ENCODE measurements around the gene TANK.

TANK gene

GRCh38 chr2:161233858-161234431, 73.7 kb downstream of the TANK start:
- Histone ChIP-seq H4K20me1 (ENCODE audit: insufficient read depth) (no peaks in the 10 kb centered on the region), H3K4me1 (ENCODE audit: low read depth, poor library complexity, severe bottlenecking) (peaks cover 8% of the 10 kb centered on the region), H3K9ac (no peak overlapping the region), H3K36me3 (ENCODE audit: insufficient read depth) (no peaks in the 10 kb centered on the region), H3K27ac (no peak overlapping the region), H3K79me2 (ENCODE audit: insufficient read depth, low read depth) (no peaks in the 10 kb centered on the region), H3K27me3 (ENCODE audit: insufficient read depth, low read depth) (no peaks in the 10 kb centered on the region), H2AFZ (ENCODE audit: low read depth) (no peak overlapping the region), H3K4me2 (no peak overlapping the region), H3K4me3 (IDR thresholded peaks at IDR 0.05; ENCODE audit: insufficient read depth, low read depth, low read length) (no peak overlapping the region)
- no peak for TF ChIP-seq CTCF (conservative IDR thresholded peaks at IDR 0.05; ENCODE audit: low read depth, low read length)

- H3K4me2 ChIP-seq = no peak overlapping the region
- no peak overlapping the region for H3K9ac ChIP-seq
- no peaks in the 10 kb centered on the region for H4K20me1 ChIP-seq (ENCODE audit: insufficient read depth)
- no peak overlapping the region for H3K4me3 ChIP-seq (IDR thresholded peaks at IDR 0.05; ENCODE audit: insufficient read depth, low read depth, low read length)
- H3K36me3 ChIP-seq (ENCODE audit: insufficient read depth) = no peaks in the 10 kb centered on the region
- no peak overlapping the region for H2AFZ ChIP-seq (ENCODE audit: low read depth)
- no peaks in the 10 kb centered on the region for H3K79me2 ChIP-seq (ENCODE audit: insufficient read depth, low read depth)
- TF ChIP-seq CTCF (conservative IDR thresholded peaks at IDR 0.05; ENCODE audit: low read depth, low read length) = no peak
- H3K4me1 ChIP-seq (ENCODE audit: low read depth, poor library complexity, severe bottlenecking) = peaks cover 8% of the 10 kb centered on the region
- H3K27me3 ChIP-seq (ENCODE audit: insufficient read depth, low read depth) = no peaks in the 10 kb centered on the region
- H3K27ac ChIP-seq = no peak overlapping the region
These were observed 74.4 kb downstream of the TANK start for GRCh38 chr2:161234627-161235026.

- Histone ChIP-seq H3K79me2 (ENCODE audit: insufficient read depth, low read depth) (no peaks in the 10 kb centered on the region), H3K9ac (no peak overlapping the region), H3K4me3 (IDR thresholded peaks at IDR 0.05; ENCODE audit: insufficient read depth, low read depth, low read length) (no peak overlapping the region), H3K27me3 (ENCODE audit: insufficient read depth, low read depth) (no peaks in the 10 kb centered on the region), H4K20me1 (ENCODE audit: insufficient read depth) (no peaks in the 10 kb centered on the region), H3K4me1 (ENCODE audit: low read depth, poor library complexity, severe bottlenecking) (peaks cover 8% of the 10 kb centered on the region), H3K4me2 (peak overlapping the region; percentile 73), H3K27ac (no peak overlapping the region), H3K36me3 (ENCODE audit: insufficient read depth) (no peaks in the 10 kb centered on the region), H2AFZ (ENCODE audit: low read depth) (peak overlapping the region; percentile 69)
- TF ChIP-seq CTCF (conservative IDR thresholded peaks at IDR 0.05; ENCODE audit: low read depth, low read length) = no peak
These were observed 77.4 kb downstream of the TANK start for GRCh38 chr2:161237392-161238264.

GRCh38 chr2:161238265-161238559, 78.0 kb downstream of the TANK start:
- Histone ChIP-seq H4K20me1 (ENCODE audit: insufficient read depth) (no peaks in the 10 kb centered on the region), H3K4me3 (IDR thresholded peaks at IDR 0.05; ENCODE audit: insufficient read depth, low read depth, low read length) (no peak overlapping the region), H3K79me2 (ENCODE audit: insufficient read depth, low read depth) (no peaks in the 10 kb centered on the region), H3K36me3 (ENCODE audit: insufficient read depth) (no peaks in the 10 kb centered on the region), H3K27ac (no peak overlapping the region), H3K27me3 (ENCODE audit: insufficient read depth, low read depth) (no peaks in the 10 kb centered on the region), H3K4me2 (peak overlapping the region; percentile 73), H3K9ac (no peak overlapping the region), H3K4me1 (ENCODE audit: low read depth, poor library complexity, severe bottlenecking) (peaks cover 8% of the 10 kb centered on the region), H2AFZ (ENCODE audit: low read depth) (peak overlapping the region; percentile 69; the same call in 1 of the 2 replicates)
- no peak for TF ChIP-seq CTCF (conservative IDR thresholded peaks at IDR 0.05; ENCODE audit: low read depth, low read length)
